ENCODE data around the gene SLC41A3.
"Not testable (repeated sequence)": the region's sequence is repeated elsewhere in the genome, so short reads cannot be mapped to it uniquely, and the experiment has no call there.

- not testable (repeated sequence) for TF ChIP-seq CTCF (IDR thresholded peaks at IDR 0.05; ENCODE audit: low read depth, low read length, missing input control); EGR1 (IDR thresholded peaks at IDR 0.05; ENCODE audit: low read depth in 2 of 2)
- TF ChIP-seq, protein P1, sequence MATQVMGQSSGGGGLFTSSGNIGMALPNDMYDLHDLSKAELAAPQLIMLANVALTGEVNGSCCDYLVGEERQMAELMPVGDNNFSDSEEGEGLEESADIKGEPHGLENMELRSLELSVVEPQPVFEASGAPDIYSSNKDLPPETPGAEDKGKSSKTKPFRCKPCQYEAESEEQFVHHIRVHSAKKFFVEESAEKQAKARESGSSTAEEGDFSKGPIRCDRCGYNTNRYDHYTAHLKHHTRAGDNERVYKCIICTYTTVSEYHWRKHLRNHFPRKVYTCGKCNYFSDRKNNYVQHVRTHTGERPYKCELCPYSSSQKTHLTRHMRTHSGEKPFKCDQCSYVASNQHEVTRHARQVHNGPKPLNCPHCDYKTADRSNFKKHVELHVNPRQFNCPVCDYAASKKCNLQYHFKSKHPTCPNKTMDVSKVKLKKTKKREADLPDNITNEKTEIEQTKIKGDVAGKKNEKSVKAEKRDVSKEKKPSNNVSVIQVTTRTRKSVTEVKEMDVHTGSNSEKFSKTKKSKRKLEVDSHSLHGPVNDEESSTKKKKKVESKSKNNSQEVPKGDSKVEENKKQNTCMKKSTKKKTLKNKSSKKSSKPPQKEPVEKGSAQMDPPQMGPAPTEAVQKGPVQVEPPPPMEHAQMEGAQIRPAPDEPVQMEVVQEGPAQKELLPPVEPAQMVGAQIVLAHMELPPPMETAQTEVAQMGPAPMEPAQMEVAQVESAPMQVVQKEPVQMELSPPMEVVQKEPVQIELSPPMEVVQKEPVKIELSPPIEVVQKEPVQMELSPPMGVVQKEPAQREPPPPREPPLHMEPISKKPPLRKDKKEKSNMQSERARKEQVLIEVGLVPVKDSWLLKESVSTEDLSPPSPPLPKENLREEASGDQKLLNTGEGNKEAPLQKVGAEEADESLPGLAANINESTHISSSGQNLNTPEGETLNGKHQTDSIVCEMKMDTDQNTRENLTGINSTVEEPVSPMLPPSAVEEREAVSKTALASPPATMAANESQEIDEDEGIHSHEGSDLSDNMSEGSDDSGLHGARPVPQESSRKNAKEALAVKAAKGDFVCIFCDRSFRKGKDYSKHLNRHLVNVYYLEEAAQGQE (IDR thresholded peaks at IDR 0.05), result not testable (repeated sequence)
These were observed 107.9 kb downstream of the SLC41A3 start for GRCh38 chr3:125976003-125976390.

All from liver (tissue), 3 donors.